NK-92 (cell line): ENCODE results near the gene GRK5.

Experiments
- DNase-seq: peaks from one replicate; lab custom pipeline; 2025; ENCODE audit not compliant: unreplicated experiment; lab: John Stamatoyannopoulos, UW

The GRK5 gene

GRCh38 chr10:119469325-119469707 is 261.9 kb downstream of the GRK5 start:
- no peak for DNase-seq

DNA sequence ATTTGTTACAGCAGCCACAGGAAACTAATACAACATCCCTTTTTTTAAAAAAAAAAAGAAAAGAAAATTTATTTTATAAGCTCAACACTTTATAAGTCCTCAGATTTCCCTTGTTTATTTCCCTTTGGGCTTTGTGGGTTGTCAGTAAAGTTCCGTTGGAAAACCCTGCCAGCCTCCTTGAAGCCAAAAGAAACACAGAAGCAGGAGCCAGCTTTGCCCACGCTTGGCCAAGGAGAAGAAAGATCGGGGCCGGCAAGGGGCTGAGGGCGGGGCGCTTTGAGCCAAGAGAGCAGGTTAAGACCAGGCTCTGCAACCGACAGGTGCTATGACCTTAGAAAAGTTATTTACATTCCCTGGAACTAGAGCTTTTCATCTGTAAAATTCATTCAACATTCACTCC is 262.5 kb downstream of the GRK5 start:
- DNase-seq: no peak

DNA sequence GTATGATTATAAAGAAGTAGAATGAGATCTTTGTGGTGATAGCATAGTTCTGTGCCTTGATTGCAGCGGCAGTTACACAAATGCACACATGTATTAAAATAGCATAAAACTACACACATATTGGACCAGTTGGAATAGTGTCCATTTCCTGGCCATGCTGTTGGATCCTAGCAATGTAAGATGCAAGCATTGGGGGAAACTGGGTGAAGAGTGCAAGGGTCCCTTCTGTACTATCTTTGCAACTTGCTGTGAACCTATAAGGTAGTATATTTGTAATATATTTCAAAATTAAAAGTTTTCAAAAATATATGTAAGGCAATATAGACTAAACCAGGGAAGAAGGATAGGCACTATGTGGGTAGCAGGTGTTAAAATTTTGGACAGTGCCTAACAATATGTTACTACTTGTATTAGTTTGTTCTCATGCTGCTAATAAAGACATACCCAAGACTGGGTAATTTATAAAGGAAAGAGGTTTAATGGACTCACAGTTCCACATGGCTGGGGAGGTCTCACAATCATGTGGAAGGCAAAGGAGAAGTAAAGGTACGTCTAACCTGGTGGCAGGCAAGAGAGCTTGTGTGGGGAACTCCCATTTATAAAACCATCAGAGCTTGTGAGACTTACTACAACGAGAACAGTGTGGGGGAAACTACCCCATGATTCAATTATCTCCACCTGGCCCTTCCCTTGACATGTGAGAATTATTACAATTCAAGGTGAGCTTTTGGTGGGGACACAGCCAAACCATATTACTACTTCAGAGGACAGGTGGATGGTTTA is 263.7 kb downstream of the GRK5 start:
- no peak for DNase-seq

DNA sequence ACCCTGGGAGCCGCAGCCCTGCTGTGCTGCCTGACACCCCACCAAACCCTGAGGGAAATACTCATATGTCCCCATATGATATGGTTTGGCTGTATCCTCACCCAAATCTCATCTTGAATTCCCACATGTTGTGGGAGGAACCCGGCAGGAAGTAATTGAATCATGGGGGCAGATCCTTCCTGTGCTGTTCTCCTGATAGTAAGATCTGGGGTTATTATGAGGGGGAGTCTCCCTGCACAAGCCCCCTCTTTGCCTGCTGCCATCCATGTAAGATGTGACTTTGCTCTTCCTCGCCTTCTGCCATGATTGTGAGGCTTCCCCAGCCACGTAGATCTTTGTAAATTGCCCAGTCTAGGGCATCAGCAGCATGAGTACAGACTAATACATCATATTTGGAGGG is 266.4 kb downstream of the GRK5 start:
- no peak for DNase-seq

- DNase-seq: no peak
Measured at GRCh38 chr10:119474606-119475005, 267.2 kb downstream of the GRK5 start.

DNA sequence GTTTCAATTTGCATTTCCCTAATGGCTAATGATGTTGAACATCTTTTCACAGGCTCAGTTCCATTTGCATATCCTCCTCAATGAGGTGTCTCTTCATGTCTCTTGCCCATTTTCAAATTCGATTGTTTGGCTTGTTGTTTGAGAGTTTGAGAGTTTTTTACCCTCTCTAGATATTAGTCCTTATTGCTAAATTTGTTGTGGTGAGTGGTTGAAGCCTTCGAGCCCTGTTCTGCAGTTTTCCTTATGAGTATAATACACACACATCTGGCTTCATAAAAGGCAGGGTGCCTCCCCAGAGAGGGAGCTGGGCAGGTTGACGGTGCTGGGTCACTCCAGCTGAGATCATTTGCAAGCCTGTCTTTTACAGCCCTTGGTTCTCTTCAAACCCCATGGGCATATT is 270.1 kb downstream of the GRK5 start:
- no peak for DNase-seq

- no peak for DNase-seq
Measured at GRCh38 chr10:119478111-119478802, 270.9 kb downstream of the GRK5 start.

GRCh38 chr10:119478811-119479341 is 271.5 kb downstream of the GRK5 start:
- no peak for DNase-seq

- no peak for DNase-seq
Measured at GRCh38 chr10:119479532-119479931, 272.2 kb downstream of the GRK5 start.

DNA sequence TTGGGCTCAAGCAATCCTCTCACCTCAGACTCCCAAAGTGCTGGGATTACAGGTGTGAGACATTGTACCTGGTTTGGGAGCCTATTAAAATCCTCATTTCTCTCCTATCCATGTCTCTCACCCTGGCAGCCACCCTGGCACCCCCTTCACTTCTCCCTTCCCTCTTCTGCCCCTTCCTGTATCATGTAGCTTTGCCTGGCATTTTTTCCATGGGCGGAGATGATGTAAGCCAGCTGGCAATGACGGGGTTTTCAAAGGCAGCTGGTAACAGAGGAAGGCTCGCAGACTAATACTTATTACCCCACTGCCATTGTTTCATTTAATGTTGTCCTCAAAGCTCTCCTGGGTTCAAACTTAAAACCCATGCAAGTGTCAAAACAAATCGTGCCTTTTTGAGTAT is 273.3 kb downstream of the GRK5 start:
- no peak for DNase-seq

DNA sequence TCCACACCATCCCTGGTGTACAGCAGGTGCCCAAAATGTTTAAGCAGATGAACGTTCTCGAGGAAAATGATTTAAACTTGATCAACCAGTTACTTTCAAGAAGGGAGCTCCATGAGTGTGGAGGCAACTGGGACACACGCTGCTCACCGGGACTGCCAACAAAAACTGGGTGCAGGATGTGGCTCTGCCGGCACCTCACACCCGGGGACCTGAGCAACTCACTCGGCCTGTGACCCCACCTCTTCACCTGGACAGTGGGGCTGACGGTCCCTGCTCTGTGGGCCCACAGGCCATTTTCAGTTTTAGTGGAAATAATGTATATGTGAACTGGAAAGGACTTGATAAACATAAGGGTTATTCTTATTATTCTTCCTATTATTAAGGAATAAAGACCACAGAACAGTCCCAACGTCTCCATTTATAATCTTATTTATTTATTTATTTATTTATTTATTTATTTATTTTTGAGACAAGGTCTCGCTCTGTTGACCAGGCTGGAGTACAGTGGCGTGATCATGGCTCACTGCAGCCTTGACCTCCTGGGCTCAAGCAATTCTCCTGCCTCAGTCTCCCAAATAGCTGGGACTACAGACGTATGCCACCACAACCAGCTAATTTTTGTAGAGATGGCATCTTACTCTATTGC is 274.5 kb downstream of the GRK5 start:
- DNase-seq: no peak

DNA sequence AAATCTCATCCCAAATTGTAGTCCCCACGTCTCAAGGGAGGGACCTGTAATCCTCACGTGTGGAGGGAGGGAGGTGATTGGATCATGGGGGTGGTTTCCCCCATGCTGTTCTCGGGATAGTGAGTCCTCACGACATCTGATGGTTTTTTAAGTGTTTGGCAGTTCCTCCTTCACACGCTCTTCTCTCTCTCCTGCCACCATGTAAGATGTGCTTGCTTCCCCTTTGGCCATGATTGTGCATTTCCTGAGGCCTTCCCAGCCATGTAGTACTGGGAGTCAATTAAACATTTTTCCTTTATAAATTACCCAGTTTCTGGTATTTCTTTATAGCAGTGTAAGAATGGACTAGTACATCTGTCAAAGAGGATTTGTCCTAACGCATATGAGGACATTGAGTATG is 275.6 kb downstream of the GRK5 start:
- DNase-seq: no peak

DNA sequence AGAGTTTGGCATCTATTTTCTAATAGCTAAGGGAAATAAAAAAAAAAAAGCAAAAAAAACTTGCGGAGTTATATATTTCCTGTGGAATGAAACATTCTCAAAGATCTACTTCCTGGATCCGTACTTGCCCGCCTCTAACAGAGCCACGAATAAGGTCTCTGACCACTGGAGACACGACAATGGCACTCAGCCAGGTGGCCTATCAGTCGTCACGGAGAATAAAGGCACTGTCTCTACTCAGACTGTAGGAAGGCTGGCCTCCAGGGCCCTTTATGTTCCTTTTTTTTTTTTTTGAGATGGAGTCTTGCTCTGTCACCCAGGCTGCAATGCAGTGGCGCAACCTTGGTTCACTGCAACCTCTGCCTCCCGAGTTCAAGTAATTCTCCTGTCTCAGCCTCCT is 276.5 kb downstream of the GRK5 start:
- no peak for DNase-seq

GRCh38 chr10:119488675-119489074 is 281.3 kb downstream of the GRK5 start:
- no peak for DNase-seq

- DNase-seq: no peak
Measured at GRCh38 chr10:119489991-119490326, 282.6 kb downstream of the GRK5 start.

DNA sequence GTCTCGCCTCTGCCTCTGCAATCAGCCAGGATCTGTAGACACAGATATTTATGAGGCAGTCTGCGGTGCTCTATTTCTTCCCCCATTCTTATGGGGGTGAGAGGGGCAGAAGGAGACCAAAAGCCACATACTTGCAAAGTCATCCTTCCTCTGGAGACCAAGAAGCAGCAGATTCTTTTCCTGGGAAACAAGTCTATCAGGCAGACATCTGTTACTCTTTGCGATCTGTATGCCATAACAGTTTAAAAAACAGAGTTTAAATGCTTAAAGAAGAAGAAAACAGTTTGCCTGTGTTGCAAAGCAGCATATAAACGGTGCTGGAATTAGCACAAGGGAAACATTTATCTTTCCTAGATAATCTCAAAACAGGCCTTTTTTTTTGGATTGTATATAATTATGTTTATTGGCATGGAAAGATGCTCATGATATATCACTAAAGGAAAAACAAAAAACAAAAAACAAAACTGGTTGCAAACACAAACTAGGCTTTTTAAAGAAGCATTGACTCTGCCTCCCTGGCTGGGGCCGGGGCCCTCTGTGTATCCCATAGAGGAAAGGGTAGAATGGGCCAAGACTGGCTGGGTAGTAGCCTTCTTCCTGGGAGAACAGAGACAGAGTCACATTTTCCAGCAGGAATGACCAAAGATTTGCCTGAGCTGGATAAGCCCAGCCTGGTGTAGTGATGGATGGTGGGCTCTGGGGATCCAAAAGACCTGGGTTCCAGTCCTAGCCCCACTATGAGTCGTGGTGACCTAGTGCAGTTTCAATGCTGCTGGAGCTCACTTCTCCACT is 284.8 kb downstream of the GRK5 start:
- DNase-seq: no peak

GRCh38 chr10:119493155-119493554 is 285.8 kb downstream of the GRK5 start:
- no peak for DNase-seq

DNA sequence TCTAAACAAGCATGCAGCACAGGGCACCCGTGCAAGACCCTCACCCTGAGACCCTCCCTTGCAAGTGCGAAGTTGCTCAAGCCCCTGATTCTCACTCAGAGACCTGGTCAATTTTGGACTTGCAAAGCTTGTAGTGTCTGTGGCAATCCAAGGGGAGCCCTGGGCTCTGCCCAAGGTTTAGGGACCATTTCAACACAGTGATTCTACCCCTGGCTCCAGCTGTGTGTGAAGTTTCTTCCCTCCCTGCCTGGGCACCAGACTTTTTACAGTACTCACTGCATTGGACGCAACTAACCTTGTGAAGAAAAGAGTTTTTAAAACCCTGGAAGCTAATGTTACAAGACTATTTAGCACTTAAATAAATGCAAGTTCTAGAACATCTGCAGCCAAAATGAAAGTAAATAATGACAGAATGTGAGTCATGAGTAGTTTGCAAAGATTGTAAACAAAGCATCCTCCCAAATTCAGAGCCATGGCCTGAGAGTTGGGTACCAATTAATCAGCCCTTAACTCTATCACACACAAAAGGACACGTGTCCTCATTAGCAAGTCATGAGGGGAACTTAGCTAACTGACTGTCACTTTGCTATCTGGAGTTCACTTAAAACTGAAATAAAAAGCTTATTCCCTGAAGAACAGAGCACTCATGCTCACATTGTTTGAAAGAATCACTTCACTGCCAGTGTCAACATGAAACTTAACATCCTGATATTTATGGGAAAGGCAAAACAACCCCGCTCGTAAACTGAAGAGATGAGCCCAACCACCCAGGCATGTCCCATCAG is 287.1 kb downstream of the GRK5 start:
- no peak for DNase-seq

DNA sequence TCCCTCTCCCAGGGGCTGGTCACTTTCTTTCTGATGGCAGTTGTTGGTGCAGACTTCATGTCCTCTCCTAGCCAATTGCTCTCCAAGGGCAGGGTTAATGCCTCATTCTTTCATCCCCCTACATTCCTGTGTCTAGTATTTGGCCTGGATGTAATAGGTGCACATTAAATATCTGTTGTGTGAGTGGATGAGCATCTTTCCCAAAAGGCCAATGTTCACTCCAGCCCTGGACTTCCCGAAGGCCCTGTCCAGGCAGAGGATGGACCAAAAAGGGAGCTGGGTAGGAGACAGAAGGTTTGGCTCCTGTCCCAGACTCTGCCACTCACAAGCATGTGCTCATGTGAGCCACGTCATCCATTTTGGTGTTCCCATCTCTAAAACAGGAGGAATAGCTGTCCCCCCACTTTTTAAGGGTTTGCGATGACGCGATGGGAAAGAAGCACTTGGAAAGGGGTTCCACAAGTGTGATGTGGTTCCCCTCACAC is 287.7 kb downstream of the GRK5 start:
- no peak for DNase-seq

- DNase-seq: no peak
Measured at GRCh38 chr10:119495545-119495944, 288.2 kb downstream of the GRK5 start.
